SK-N-MC (cell line): ENCODE data around the gene DST.
A peak's percentile ranks its signal among the peaks of the same experiment; 100 is the strongest.

Experiments
- DNase-seq: peaks from one replicate; pipeline ENCODE4 v3.0.0-alpha.2; 2011; ENCODE audit warnings: low read depth, low spot score
- H3K27ac ChIP-seq: fragments of 200-600 bp; sonication (generic); 2 replicates; pipeline ENCODE4 v1.5.1; 2016; ENCODE audit warnings: mixed run types
- H3K36me3 ChIP-seq: fragments of 200-600 bp; sonication (generic); 2 replicates; pipeline ENCODE4 v1.6.1; 2017; ENCODE audit warnings: antibody characterized with exemption, low read length, mixed read lengths; ENCODE audit not compliant: insufficient read depth
- H3K4me3 ChIP-seq: fragments of 200-600 bp; sonication (generic); 2 replicates; pipeline ENCODE4 v1.5.1; 2016
- H3K9ac ChIP-seq: fragments of 200-600 bp; sonication (generic); 2 replicates; pipeline ENCODE4 v1.8.0; 2017; ENCODE audit warnings: mixed run types, mixed read lengths; ENCODE audit not compliant: insufficient read length
- H3K9me3 ChIP-seq: fragments of 200-600 bp; sonication (generic); 2 replicates; pipeline ENCODE4 v1.6.1; 2017; ENCODE audit warnings: low read depth, mild to moderate bottlenecking, antibody characterized with exemption, low read length, moderate library complexity, mixed read lengths
- EZH2 ChIP-seq: fragments of 200-600 bp; sonication (generic); IDR thresholded peaks from one replicate; pipeline ENCODE4 v1.6.1; 2017; ENCODE audit warnings: antibody characterized with exemption
- FOXP2 ChIP-seq: optimal IDR thresholded peaks from 2 replicates; pipeline ENCODE3; 2011; ENCODE audit warnings: mild to moderate bottlenecking, moderate library complexity; ENCODE audit not compliant: insufficient read depth; ENCODE audit errors: extremely low read length, control extremely low read depth
- POLR2AphosphoS5 ChIP-seq: IDR thresholded peaks from 2 replicates; pipeline ENCODE4 v1.6.1; 2012; ENCODE audit warnings: mild to moderate bottlenecking, low read depth, low read length, borderline replicate concordance

DST gene

GRCh38 chr6:56657354-56657753 is 14.7 kb upstream of the DST start:
- Histone ChIP-seq H3K4me3 (no peak overlapping the region), H3K9ac (no peak overlapping the region), H3K36me3 (no peaks in the 10 kb centered on the region), H3K9me3 (no peaks in the 10 kb centered on the region), H3K27ac (no peak overlapping the region)
- no peak for DNase-seq
- TF ChIP-seq POLR2AphosphoS5 (no peak), FOXP2 (no peak)

GRCh38 chr6:56656466-56656865 is 13.8 kb upstream of the DST start:
- no peak for TF ChIP-seq EZH2
- Histone ChIP-seq H3K36me3 (no peaks in the 10 kb centered on the region), H3K4me3 (no peak overlapping the region), H3K9me3 (no peaks in the 10 kb centered on the region), H3K9ac (no peak overlapping the region), H3K27ac (no peak overlapping the region)
- DNase-seq = no peak

- TF ChIP-seq EZH2 = no peak
- TF ChIP-seq FOXP2 = no peak
- no peak for TF ChIP-seq POLR2AphosphoS5
- no peak overlapping the region for H3K4me3 ChIP-seq
- H3K9me3 ChIP-seq = no peaks in the 10 kb centered on the region
- DNase-seq = no peak
- H3K27ac ChIP-seq = no peak overlapping the region
- H3K9ac ChIP-seq = no peak overlapping the region
- no peaks in the 10 kb centered on the region for H3K36me3 ChIP-seq
Measured at GRCh38 chr6:56655996-56656395, 13.3 kb upstream of the DST start.

- no peak overlapping the region for H3K27ac ChIP-seq
- no peak overlapping the region for H3K9ac ChIP-seq
- no peaks in the 10 kb centered on the region for H3K9me3 ChIP-seq
- no peak for DNase-seq
- TF ChIP-seq EZH2 = no peak
- no peak for TF ChIP-seq POLR2AphosphoS5
- TF ChIP-seq FOXP2 = no peak
- H3K4me3 ChIP-seq = no peak overlapping the region
- no peaks in the 10 kb centered on the region for H3K36me3 ChIP-seq
Measured at GRCh38 chr6:56655249-56655648, 12.6 kb upstream of the DST start.

GRCh38 chr6:56652994-56653393 is 10.3 kb upstream of the DST start:
- no peak for DNase-seq
- Histone ChIP-seq H3K36me3 (no peaks in the 10 kb centered on the region), H3K4me3 (no peak overlapping the region), H3K27ac (no peak overlapping the region), H3K9ac (no peak overlapping the region), H3K9me3 (no peaks in the 10 kb centered on the region)
- no peak for TF ChIP-seq EZH2
- TF ChIP-seq POLR2AphosphoS5 = no peak
- no peak for TF ChIP-seq FOXP2

GRCh38 chr6:56652231-56652630 is 9.5 kb upstream of the DST start:
- no peak overlapping the region for H3K27ac ChIP-seq
- H3K9ac ChIP-seq = no peak overlapping the region
- TF ChIP-seq POLR2AphosphoS5 = no peak

GRCh38 chr6:56650191-56650590 is 7.5 kb upstream of the DST start:
- H3K9me3 ChIP-seq = no peaks in the 10 kb centered on the region
- no peak for TF ChIP-seq POLR2AphosphoS5
- TF ChIP-seq FOXP2 = no peak
- TF ChIP-seq EZH2 = no peak
- no peaks in the 10 kb centered on the region for H3K36me3 ChIP-seq
- no peak for DNase-seq
- no peak overlapping the region for H3K27ac ChIP-seq
- H3K9ac ChIP-seq = no peak overlapping the region
- no peak overlapping the region for H3K4me3 ChIP-seq

More at GRCh38 chr6:56652231-56652630, 9.5 kb upstream of the DST start:
- no peaks in the 10 kb centered on the region for H3K36me3 ChIP-seq
- no peak for DNase-seq
- no peak overlapping the region for H3K4me3 ChIP-seq
- no peaks in the 10 kb centered on the region for H3K9me3 ChIP-seq

- H3K4me3 ChIP-seq = no peak overlapping the region
- no peaks in the 10 kb centered on the region for H3K9me3 ChIP-seq
- H3K27ac ChIP-seq = no peak overlapping the region
- no peak overlapping the region for H3K9ac ChIP-seq
- no peak for DNase-seq
- TF ChIP-seq EZH2 (no peak), POLR2AphosphoS5 (no peak), FOXP2 (no peak)
- H3K36me3 ChIP-seq = no peaks in the 10 kb centered on the region
Measured at GRCh38 chr6:56649782-56650181, 7.1 kb upstream of the DST start.

- H3K27ac ChIP-seq = no peak overlapping the region
- TF ChIP-seq EZH2 = no peak
- TF ChIP-seq POLR2AphosphoS5 = no peak; the same call in 1 of the 2 replicates
- no peak for TF ChIP-seq FOXP2
- peak; percentile 92 for DNase-seq
Measured at GRCh38 chr6:56649053-56649769, 6.5 kb upstream of the DST start.

More at GRCh38 chr6:56649053-56649769, 6.5 kb upstream of the DST start:
- Histone ChIP-seq H3K36me3 (no peaks in the 10 kb centered on the region), H3K9me3 (no peaks in the 10 kb centered on the region), H3K9ac (no peak overlapping the region), H3K4me3 (no peak overlapping the region)
